Measurements from ENCODE around the gene MAML3. TPM values are rescaled to one million over a fixed set of nuclear protein-coding genes. Genes with fewer than 3 reads are reported as not detected.

The MAML3 gene
- 8.6 and 11.8 TPM in 2 replicates for total RNA-seq (2014; rRNA removed; shearing (Covaris generic))

DNA sequence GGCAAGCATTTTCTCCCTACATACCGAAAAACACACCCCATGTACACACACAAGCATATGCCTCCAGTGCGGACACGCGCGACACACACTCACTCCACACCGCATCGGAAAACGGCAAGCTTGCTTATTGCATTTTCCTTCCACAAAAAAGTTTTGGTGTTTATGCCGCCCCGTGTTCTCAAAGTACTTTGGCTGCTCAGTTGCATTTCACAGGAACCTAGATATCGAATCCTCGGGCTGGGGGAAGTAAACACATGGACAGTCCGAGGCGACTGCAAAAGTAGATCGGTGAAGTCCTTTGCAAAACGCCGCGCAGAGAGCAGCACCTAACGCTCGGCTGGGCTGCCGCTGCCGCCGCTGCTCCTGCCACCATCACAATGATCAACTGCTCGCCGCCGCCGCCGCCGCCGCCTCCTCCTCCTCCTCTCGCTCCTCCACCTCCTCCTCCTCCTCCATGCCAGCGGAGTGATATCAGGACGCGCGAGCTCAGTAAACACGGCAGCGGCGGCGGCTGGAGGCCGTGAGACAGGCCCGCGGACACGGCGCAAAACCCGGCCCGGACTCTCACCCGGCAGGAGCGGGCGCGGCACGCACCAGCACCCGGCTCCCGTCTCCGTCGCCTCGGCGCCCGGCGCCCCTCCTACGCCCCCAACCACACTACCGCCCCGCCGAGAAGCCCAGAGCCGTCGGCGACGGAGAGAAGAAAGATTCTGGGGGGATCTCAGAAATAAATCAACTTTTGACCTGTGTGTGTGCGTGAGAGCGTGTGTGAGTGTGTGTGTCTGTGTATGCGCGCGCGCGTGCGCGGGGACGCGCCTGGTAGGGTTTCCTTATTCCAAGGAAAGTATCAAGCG lies at the start of gene MAML3:
Gene MAML3 (minus strand): TSS at position 467 of the 854 bp plus-strand sequence. CDS start 857 bp downstream, outside the sequence.
- DNase-seq (ENCODE audit: low spot score): peak; percentile 93

DNA sequence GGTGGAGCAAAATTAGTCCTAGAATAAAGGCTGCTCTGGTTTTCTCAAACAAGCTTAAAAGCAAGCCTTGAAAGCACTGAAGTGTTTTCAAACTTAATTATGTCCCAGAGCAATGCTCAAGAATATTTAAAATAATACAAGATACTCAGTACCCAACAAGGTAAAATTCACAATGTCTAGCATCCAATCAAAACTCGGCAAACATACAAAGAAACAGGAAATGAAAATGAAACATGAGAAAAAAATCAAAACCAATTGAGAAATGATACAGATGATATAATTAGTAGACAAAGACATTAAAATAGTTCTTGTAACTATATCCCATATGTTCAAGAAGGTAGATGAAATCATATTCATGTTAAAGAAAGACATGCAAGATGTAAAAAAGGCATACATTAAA lies 45.0 kb upstream of the MAML3 start:
- no peak for DNase-seq (ENCODE audit: low spot score)

DNA sequence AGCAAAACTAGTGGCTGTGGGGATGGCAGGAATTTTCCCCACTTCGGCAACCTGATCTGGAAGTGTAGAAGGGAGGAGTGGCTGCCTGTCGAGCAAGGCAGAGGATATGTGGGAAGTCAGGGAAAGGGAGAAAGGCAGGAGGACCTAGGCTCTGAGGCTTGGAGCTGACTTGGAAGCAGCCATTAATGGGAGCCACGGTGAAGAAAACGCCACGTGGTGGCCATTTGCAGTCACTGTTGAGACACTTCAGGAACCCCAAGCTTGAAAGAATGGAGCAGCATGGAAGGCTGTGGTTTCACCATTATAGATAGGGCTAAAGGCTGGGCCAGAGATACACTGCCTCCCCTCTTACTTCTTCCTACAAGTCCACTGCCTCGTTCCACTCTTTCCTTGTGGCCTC lies 41.8 kb upstream of the MAML3 start:
- DNase-seq (ENCODE audit: low spot score): no peak

DNA sequence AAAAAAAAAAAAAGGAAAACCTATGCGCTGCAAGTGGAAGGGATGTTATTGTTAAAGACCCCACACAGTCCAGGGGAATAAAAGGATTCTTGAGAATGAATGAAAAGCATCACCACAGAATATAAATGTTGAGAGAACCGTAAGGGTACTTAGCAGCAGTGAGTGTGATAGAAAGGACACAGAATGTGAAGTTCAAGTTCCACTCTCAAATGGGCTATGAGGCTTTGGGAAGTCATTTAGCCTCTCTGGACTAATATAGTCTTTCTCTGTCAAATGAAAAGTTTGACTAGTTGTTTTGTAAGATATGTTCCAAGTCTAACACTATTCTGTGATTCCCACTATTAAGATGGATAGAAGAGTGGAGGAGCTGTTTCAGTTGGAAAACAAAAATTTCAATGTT lies 35.8 kb upstream of the MAML3 start:
- no peak for DNase-seq (ENCODE audit: low spot score)

DNA sequence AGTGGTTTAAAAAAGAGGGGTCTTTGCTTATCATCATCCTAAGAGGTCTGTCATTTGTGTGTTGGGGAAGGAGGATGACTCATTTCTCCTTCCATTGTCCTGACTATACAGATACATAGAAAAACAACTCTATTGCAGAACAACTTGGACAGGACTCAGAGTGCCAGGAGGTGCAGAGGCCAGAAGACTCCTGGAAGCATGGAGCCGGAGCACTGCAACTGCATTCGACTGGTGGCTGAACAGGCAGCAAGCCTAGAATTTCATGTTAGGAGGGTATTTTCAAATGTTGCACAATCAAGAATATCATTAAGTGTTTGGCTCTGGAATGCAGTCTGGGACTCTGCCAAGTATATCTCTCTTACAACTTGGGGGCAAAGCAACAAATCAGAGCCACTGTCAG lies 35.0 kb upstream of the MAML3 start:
- no peak for DNase-seq (ENCODE audit: low spot score)

DNA sequence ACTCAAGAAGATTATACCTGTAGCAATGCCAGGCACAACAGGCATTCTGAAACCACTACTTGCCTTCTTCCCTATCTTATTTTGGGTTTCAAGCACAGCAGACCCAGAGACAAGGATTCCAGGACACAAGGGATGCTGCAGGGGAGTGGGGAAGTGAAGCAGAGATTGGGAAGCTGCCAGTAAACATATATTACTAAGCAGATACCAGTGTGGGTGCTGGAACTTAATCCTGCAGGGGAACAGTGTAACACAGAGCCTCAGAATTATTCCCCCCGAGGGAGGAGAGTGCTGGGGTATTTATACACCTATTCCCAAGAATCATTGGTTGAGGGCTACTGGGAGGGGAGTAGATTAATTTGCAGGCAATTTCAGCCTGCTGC lies 33.3 kb upstream of the MAML3 start:
- DNase-seq (ENCODE audit: low spot score): no peak

DNA sequence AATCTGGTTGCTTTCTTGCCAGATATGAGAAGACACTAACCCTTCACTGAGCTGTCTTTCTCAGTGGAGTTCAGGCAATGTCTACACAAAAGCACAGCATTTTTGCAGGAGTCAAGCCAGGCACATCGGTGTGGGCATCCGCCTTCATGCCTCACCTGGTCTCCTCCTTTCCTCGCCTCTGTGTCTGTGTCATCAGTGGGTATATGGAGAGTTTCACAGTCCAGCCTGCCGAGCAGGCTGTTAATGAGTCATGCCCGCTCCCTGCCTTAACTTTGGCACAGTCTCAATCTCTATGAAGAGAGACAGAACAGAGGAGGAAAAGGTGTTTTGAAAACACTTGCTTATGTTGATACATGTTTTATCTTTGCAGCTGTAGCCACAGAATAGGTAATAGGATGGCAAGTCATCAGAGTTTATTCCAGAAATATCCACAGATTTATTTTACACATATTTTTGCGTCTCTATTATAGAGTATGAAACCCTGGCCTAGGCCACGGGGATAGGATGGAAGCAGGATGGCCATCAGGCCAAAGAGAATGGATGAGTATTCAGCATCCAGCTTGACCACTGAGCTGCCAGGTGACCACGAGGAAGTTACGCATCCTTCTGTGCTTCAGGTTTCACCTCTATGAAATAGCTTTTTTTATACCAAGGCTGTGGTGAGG lies 32.8 kb upstream of the MAML3 start:
- peak; percentile 88 for DNase-seq (ENCODE audit: low spot score)

DNA sequence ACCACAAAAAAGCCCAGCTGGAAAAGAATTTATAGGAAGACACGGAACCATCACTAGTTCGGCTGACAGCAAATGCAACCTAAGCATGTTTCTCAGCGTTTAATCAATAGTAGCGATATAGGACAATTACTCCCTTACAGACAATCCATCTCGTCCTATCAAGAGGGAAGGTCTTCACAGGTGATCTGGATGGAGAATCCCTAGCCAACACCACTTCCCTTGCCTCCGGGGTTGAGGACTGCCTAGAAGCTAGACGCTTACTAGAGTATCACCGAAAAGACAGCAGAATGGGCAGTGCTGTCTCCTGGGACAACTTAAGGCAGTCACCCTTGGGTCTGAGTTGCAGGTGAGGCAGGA lies 32.1 kb upstream of the MAML3 start:
- no peak for DNase-seq (ENCODE audit: low spot score)

DNA sequence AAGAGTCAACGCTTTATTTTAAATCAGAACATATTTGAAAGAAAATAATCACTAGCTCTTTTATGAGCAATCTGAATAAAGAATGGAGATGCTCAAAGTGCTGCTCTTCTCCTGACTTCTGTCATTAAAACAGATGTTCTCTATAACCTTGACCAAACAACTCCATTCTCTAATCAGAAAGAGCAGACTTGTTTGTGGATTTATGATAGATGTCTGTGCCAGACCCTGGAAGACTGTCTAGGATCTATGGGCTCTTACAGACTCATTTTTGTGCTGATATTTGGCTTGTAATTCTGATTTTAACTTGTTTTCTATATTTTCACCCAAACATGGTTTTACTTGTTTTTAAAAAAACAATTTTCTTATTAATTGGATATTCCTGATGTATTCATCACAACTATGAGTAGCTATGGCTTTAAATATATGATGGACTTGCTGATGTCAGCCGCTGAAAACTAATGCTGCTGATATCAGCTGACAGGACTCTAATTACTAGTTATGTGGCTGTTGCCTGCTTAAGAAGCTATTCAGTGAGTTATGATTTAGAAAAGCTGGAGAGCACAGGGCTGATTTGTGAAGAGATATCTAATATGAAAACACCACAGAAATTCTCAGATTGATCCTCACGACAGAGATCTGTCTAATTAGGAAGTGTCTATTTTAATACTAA lies 31.6 kb upstream of the MAML3 start:
- DNase-seq (ENCODE audit: low spot score): no peak

DNA sequence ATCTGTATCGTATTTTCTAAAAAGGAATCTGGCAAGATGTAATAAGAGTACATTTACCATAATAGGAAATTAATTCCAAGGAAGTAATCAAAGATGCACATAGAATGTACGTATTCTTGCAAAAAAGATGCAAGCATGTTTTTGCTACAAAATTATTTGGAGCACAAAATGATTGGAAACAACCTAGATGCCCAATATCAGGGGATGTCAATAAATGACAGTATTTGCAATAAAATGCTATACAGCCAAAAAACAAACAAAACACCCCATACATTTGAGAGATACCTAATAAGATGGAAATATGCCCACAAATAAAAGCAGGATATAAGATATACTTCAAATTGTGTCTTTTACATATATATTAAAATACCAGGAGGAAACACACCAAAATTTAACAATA lies 29.3 kb upstream of the MAML3 start:
- no peak for DNase-seq (ENCODE audit: low spot score)

DNA sequence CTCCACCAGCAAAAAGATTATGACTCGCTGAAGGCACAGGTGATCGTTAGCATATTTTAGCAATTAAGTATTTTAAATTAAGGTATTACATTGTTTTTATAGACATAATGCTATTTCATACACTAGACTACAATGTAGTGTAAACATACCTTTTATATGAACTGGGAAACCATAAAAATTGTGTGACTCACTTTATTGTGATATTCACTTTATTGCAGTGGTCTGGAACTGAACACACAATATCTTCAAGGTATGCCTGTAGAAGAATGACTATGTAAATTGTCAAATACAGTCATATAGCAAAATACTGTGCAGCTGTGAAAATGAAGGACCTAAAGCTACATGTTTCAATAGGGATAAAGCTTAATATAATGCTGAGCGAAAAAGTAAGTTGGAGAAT lies 26.6 kb upstream of the MAML3 start:
- peak; percentile 23 for DNase-seq (ENCODE audit: low spot score)

DNA sequence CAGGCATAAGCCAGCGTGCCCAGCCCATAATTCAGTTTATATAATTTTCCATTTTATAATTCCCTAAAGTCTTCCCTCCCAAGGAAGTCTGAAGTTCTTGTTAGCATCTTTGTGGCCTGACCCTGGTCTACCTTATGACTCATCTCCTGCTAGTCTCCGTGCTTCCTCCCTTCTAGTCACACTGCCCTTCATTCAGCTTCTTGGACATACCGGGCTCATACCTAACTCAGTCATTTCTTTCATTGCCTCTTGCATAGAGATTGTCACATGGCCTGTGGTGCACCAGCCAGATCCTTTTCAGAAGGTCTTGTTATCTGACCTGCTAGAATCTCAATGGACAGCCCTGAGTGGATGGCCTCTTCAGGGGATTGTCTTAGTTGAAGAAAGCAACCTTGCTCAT lies 22.8 kb upstream of the MAML3 start:
- DNase-seq (ENCODE audit: low spot score): peak; percentile 23

DNA sequence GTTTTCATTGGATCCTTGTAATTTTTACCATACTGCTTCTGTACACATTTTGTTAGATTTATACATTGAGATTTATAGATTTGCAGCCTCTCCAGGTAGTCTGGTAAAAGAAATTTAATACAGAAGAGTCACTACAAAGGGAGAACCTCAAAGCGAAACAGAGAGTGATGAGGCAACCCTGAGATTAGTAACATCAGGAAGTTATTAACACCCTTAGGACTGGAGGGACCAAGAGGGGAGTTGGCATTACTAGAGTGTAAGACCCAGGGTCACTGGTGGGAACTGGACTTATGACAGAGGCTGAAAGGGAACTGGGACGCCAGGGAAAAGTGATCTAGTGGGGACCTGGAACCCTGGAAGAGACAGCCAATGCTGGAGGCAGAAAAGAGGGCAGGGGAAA lies 20.6 kb upstream of the MAML3 start:
- DNase-seq (ENCODE audit: low spot score): no peak

DNA sequence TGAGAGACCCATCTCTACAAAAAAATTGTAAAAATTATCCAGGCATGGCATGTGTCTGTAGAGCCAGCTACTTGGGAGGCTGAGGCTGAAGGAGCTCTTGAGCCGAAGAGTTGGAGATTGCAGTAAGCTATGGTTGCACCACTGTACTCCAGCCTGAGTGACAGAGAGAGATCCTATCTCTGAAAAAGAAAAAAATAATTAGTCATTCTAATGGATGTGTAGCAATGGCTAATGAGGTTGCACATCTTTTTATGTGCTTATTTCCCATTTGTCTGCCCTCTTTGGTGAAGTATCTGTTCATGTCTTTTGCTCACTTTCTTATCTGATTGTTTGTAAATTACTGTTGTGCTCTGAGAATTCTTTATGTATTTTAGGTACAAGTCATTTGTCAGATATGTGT lies 19.0 kb upstream of the MAML3 start:
- no peak for DNase-seq (ENCODE audit: low spot score)

DNA sequence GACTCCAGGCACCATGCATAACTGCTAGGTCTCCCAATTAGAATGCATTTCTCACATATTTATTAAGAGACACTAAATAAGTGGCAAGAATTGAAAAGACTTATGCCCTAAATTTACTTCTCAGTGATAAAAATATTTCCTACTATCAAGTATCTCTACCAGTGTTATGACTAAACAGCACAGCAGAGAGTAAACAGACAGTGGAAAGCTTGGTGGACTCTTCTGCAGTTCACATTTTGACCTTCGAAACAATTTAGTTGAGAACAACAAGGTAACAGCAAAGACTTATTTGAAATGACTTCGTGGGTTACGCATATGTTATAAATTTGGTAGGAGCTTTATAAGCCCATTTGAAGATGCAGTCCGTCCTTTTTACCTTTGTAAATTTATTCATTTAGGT lies 16.3 kb upstream of the MAML3 start:
- no peak for DNase-seq (ENCODE audit: low spot score)

DNA sequence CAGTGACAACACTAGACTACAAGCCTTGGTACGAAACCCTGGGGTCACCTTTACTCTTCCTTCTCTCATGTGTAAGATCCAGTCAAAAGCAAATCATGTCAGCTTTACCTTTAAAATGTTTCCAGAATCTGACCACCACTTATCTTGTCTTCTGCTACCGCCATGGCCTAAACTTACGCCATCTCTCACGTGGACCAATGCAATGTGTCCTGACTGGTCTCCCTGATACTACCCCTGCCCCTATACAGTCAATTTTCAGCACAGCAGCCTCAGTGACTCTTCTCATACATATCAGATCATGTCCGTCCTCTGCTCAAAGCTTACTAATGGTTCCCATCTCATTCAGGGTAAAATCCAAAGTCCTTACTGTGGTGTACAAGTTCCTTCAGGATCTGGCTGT lies 15.0 kb upstream of the MAML3 start:
- no peak for DNase-seq (ENCODE audit: low spot score)

DNA sequence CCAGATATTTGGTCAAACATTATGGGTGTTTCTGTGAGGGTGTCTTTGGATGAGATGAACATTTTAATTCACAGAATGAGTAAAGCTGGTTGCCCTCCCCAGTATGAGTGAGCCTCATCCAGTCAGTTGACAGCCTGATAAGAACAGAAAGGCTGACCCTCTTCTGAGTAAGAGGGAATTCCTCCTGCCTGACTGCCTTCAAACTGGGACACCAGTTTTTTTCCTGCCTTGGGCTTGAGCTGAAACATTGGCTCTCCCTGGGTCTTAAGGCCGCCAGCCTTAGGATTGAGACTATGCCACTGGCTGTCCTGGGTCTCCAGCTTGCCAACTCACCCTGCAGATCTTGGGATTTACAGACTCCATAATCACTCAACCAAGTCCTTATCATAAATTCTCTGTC lies 14.5 kb upstream of the MAML3 start:
- no peak for DNase-seq (ENCODE audit: low spot score)

DNA sequence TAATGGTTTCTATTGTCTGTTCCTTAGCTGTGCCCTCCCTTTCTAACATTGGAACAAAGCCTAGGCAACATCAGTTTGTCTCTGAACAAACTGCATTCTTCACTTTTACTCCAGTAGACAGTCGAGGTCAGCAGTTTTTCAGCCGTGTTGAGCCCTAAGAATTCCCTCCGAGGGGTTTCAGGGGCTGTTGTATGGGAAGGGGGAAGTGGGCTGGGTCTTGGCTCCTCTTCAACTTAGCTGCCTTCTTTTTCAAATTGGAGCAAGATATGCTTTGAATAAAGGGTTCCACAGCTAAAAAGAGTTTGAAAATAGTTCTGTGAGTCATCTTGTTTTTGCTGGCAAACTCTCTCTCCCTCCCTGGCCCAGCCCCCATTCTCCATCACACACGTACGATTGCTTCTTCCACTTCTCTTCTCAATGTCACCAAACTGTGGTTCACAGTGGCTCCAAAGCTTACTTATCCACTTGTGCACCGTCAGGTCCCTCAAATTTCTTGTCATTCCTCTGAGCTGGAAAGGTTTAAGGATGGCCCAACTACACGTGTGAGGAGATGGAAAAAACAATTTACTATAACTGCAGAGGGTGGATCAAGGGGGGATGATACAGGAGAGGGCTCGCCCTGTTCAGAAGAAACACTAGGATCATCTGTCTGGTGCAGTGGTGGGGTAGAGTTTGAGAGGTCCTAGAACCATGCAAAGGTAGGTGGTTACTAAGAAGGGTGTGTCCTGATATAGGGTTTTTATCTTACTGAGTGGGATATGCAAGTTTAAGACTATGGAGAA lies 9.2 kb upstream of the MAML3 start:
- no peak for DNase-seq (ENCODE audit: low spot score)

DNA sequence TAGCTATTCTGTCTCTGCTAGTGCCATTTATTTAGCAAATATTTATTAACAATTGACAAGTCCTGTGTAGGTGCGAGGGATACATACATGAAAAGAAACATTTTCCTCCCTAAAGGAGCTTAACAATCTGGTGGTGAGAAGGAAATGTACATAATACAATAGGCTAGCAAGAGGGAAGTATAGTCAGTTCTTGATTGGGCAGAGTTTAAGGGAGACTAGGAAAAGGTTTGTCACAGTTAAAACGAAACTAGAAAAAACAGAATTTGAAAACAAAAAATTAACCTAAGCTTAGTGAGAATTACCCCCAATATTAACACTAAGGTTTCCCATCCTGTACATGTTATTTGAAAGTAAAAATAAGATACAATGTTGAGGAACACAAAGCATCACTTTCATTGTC lies 8.6 kb upstream of the MAML3 start:
- no peak for DNase-seq (ENCODE audit: low spot score)

DNA sequence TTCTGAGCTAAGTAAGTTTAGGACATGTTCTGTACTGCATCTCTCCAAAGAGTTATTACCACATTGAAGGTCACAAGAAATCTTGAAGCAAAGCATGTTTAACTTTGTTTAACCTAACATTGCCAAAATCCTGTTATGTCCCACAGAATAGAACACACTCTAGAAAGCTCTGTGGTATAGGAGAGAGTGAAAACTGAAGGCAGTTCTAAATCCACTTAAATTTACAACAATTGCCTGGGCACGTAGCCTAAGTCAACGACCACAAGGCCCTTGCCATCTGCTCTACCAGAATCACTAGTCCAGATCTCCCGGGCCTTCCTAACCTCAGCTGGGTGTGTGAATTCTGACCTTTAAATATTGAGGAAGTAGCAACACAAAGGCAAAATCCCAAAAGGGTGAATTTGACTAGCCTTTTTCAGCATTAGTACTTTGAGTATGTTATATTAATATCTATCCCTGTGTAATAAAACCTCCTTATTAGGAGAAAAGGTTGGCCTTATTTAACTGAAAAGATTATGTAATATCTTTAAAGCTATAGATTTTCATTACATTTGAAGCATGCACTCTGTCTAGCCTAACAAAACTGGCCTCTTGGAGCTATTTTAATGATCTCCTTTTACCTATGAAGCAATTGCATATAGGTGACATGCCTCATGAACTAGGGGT lies 4.5 kb upstream of the MAML3 start:
- no peak for DNase-seq (ENCODE audit: low spot score)

DNA sequence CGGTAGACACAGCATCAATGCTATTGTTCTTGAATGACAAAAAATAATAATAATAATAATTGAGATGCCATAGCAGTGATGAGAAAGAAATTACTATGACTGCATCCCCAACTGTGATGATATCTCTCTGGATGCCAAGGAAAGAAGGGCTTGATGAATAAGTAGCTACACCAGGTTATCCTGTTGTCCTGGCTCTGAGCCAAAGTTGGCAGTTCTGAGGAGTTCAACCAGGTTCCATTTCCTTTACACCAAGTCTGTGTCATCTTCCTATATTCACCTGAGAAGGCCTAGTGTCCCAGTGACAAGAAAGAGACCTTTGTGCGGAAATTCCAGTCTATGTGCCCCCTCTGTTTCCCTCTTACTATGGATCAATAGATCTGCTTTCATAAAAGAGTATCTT lies 3.4 kb upstream of the MAML3 start:
- DNase-seq (ENCODE audit: low spot score): peak; percentile 45

Measured in HT-29 (cell line).